Measurements from ENCODE around the gene POSTN.

POSTN gene

GRCh38 chr13:37529751-37530385, 68.7 kb downstream of the POSTN start:
- TF ChIP-seq CTCF (IDR thresholded peaks at IDR 0.05; ENCODE audit: low read depth, low read length, missing control alignments) = no peak
- H3K4me3 ChIP-seq (ENCODE audit: low read depth, low read length) = no peak overlapping the region
- DNase-seq (ENCODE audit: low read depth) = no peak

- DNase-seq (ENCODE audit: low read depth) = no peak
- TF ChIP-seq CTCF (IDR thresholded peaks at IDR 0.05; ENCODE audit: low read depth, low read length, missing control alignments) = no peak
- H3K4me3 ChIP-seq (ENCODE audit: low read depth, low read length) = no peak overlapping the region
Observed at GRCh38 chr13:37526710-37527473, 71.7 kb downstream of the POSTN start.

GRCh38 chr13:37515226-37515625, 83.3 kb downstream of the POSTN start:
- no peak for DNase-seq (ENCODE audit: low read depth)
- H3K4me3 ChIP-seq (ENCODE audit: low read depth, low read length) = no peak overlapping the region
- no peak for TF ChIP-seq CTCF (IDR thresholded peaks at IDR 0.05; ENCODE audit: low read depth, low read length, missing control alignments)

All from GM12864 (cell line).